Measurements from ENCODE around the gene KIF21A. TPM values are rescaled to one million over a fixed set of nuclear protein-coding genes. Genes with fewer than 3 reads are reported as not detected.

The KIF21A gene
- total RNA-seq, 1 experiment from 2014 or later, result 32.7 TPM

GRCh38 chr12:39386335-39386734 is 56.6 kb downstream of the KIF21A start:
- no peaks in the 10 kb centered on the region for H3K27me3 ChIP-seq (ENCODE audit: control insufficient read depth, insufficient read depth, low read length)
- DNase-seq, result no peak
- H3K4me3 ChIP-seq (ENCODE audit: insufficient read depth, low read depth, low read length), result no peak overlapping the region
- no peaks in the 10 kb centered on the region for H3K36me3 ChIP-seq (replicated peaks; ENCODE audit: control insufficient read depth, insufficient read depth, low read length)

GRCh38 chr12:39383114-39383513 is 59.8 kb downstream of the KIF21A start:
- Histone ChIP-seq H3K4me3 (ENCODE audit: insufficient read depth, low read depth, low read length) (no peak overlapping the region), H3K27me3 (ENCODE audit: control insufficient read depth, insufficient read depth, low read length) (no peaks in the 10 kb centered on the region), H3K36me3 (replicated peaks; ENCODE audit: control insufficient read depth, insufficient read depth, low read length) (no peaks in the 10 kb centered on the region)
- DNase-seq, result no peak

GRCh38 chr12:39380090-39380489 is 62.8 kb downstream of the KIF21A start:
- H3K4me3 ChIP-seq (ENCODE audit: insufficient read depth, low read depth, low read length), result no peak overlapping the region
- no peaks in the 10 kb centered on the region for H3K36me3 ChIP-seq (replicated peaks; ENCODE audit: control insufficient read depth, insufficient read depth, low read length)
- DNase-seq, result no peak
- H3K27me3 ChIP-seq (ENCODE audit: control insufficient read depth, insufficient read depth, low read length), result no peaks in the 10 kb centered on the region

- no peak for DNase-seq
- Histone ChIP-seq H3K4me3 (ENCODE audit: insufficient read depth, low read depth, low read length) (no peak overlapping the region), H3K36me3 (replicated peaks; ENCODE audit: control insufficient read depth, insufficient read depth, low read length) (no peaks in the 10 kb centered on the region), H3K27me3 (ENCODE audit: control insufficient read depth, insufficient read depth, low read length) (no peaks in the 10 kb centered on the region)
Measured at GRCh38 chr12:39378341-39378740, 64.6 kb downstream of the KIF21A start.

GRCh38 chr12:39375206-39375808 is 67.6 kb downstream of the KIF21A start:
- DNase-seq, result no peak
- no peaks in the 10 kb centered on the region for H3K27me3 ChIP-seq (ENCODE audit: control insufficient read depth, insufficient read depth, low read length)

GRCh38 chr12:39372929-39373328 is 70.0 kb downstream of the KIF21A start:
- no peak overlapping the region for H3K4me3 ChIP-seq (ENCODE audit: insufficient read depth, low read depth, low read length)
- no peaks in the 10 kb centered on the region for H3K27me3 ChIP-seq (ENCODE audit: control insufficient read depth, insufficient read depth, low read length)
- H3K36me3 ChIP-seq (replicated peaks; ENCODE audit: control insufficient read depth, insufficient read depth, low read length), result no peaks in the 10 kb centered on the region
- DNase-seq, result no peak

More at GRCh38 chr12:39375206-39375808, 67.6 kb downstream of the KIF21A start:
- Histone ChIP-seq H3K36me3 (replicated peaks; ENCODE audit: control insufficient read depth, insufficient read depth, low read length) (no peaks in the 10 kb centered on the region), H3K4me3 (ENCODE audit: insufficient read depth, low read depth, low read length) (no peak overlapping the region)

GRCh38 chr12:39372204-39372925 is 70.6 kb downstream of the KIF21A start:
- H3K4me3 ChIP-seq (ENCODE audit: insufficient read depth, low read depth, low read length), result no peak overlapping the region
- H3K27me3 ChIP-seq (ENCODE audit: control insufficient read depth, insufficient read depth, low read length), result no peaks in the 10 kb centered on the region
- DNase-seq, result no peak
- H3K36me3 ChIP-seq (replicated peaks; ENCODE audit: control insufficient read depth, insufficient read depth, low read length), result no peaks in the 10 kb centered on the region

GRCh38 chr12:39369756-39370155 is 73.2 kb downstream of the KIF21A start:
- no peak for DNase-seq
- Histone ChIP-seq H3K4me3 (ENCODE audit: insufficient read depth, low read depth, low read length) (no peak overlapping the region), H3K27me3 (ENCODE audit: control insufficient read depth, insufficient read depth, low read length) (no peaks in the 10 kb centered on the region), H3K36me3 (replicated peaks; ENCODE audit: control insufficient read depth, insufficient read depth, low read length) (no peaks in the 10 kb centered on the region)

GRCh38 chr12:39368891-39369290 is 74.0 kb downstream of the KIF21A start:
- no peak overlapping the region for H3K4me3 ChIP-seq (ENCODE audit: insufficient read depth, low read depth, low read length)
- no peak for DNase-seq
- no peaks in the 10 kb centered on the region for H3K27me3 ChIP-seq (ENCODE audit: control insufficient read depth, insufficient read depth, low read length)
- H3K36me3 ChIP-seq (replicated peaks; ENCODE audit: control insufficient read depth, insufficient read depth, low read length), result no peaks in the 10 kb centered on the region

- no peak overlapping the region for H3K4me3 ChIP-seq (ENCODE audit: insufficient read depth, low read depth, low read length)
- no peaks in the 10 kb centered on the region for H3K36me3 ChIP-seq (replicated peaks; ENCODE audit: control insufficient read depth, insufficient read depth, low read length)
- DNase-seq, result no peak
- no peaks in the 10 kb centered on the region for H3K27me3 ChIP-seq (ENCODE audit: control insufficient read depth, insufficient read depth, low read length)
Measured at GRCh38 chr12:39368096-39368495, 74.8 kb downstream of the KIF21A start.

- Histone ChIP-seq H3K27me3 (ENCODE audit: control insufficient read depth, insufficient read depth, low read length) (no peaks in the 10 kb centered on the region), H3K36me3 (replicated peaks; ENCODE audit: control insufficient read depth, insufficient read depth, low read length) (no peaks in the 10 kb centered on the region), H3K4me3 (ENCODE audit: insufficient read depth, low read depth, low read length) (no peak overlapping the region)
- DNase-seq, result no peak
Measured at GRCh38 chr12:39367494-39367893, 75.4 kb downstream of the KIF21A start.

- Histone ChIP-seq H3K36me3 (replicated peaks; ENCODE audit: control insufficient read depth, insufficient read depth, low read length) (no peaks in the 10 kb centered on the region), H3K27me3 (ENCODE audit: control insufficient read depth, insufficient read depth, low read length) (no peaks in the 10 kb centered on the region), H3K4me3 (ENCODE audit: insufficient read depth, low read depth, low read length) (no peak overlapping the region)
- no peak for DNase-seq
Measured at GRCh38 chr12:39365364-39366001, 77.4 kb downstream of the KIF21A start.

- Histone ChIP-seq H3K36me3 (replicated peaks; ENCODE audit: control insufficient read depth, insufficient read depth, low read length) (no peaks in the 10 kb centered on the region), H3K4me3 (ENCODE audit: insufficient read depth, low read depth, low read length) (no peak overlapping the region), H3K27me3 (ENCODE audit: control insufficient read depth, insufficient read depth, low read length) (no peaks in the 10 kb centered on the region)
- DNase-seq, result no peak
Measured at GRCh38 chr12:39364196-39364595, 78.7 kb downstream of the KIF21A start.

- Histone ChIP-seq H3K27me3 (ENCODE audit: control insufficient read depth, insufficient read depth, low read length) (no peaks in the 10 kb centered on the region), H3K36me3 (replicated peaks; ENCODE audit: control insufficient read depth, insufficient read depth, low read length) (no peaks in the 10 kb centered on the region), H3K4me3 (ENCODE audit: insufficient read depth, low read depth, low read length) (no peak overlapping the region)
- DNase-seq, result no peak
Measured at GRCh38 chr12:39359645-39360044, 83.3 kb downstream of the KIF21A start.

- no peak overlapping the region for H3K4me3 ChIP-seq (ENCODE audit: insufficient read depth, low read depth, low read length)
- no peak for DNase-seq
- H3K27me3 ChIP-seq (ENCODE audit: control insufficient read depth, insufficient read depth, low read length), result no peaks in the 10 kb centered on the region
- H3K36me3 ChIP-seq (replicated peaks; ENCODE audit: control insufficient read depth, insufficient read depth, low read length), result no peaks in the 10 kb centered on the region
Measured at GRCh38 chr12:39357041-39357440, 85.9 kb downstream of the KIF21A start.

Data from H7 (cell line).